ENCODE data around the gene PVALB.

Gene PVALB

GRCh38 chr22:36811094-36811800 is 5.6 kb downstream of the PVALB start:
- DNase-seq (ENCODE audit: low read depth), result no peak

GRCh38 chr22:36809351-36809750 is 7.5 kb downstream of the PVALB start:
- DNase-seq (ENCODE audit: low read depth), result no peak

- no peak for DNase-seq (ENCODE audit: low read depth)
These were observed 8.0 kb downstream of the PVALB start for GRCh38 chr22:36808721-36809344.

GRCh38 chr22:36807627-36808026 is 9.2 kb downstream of the PVALB start:
- no peak for DNase-seq (ENCODE audit: low read depth)

GRCh38 chr22:36806835-36807234 is 10.0 kb downstream of the PVALB start:
- no peak for DNase-seq (ENCODE audit: low read depth)

GRCh38 chr22:36803358-36803757 is 13.5 kb downstream of the PVALB start:
- DNase-seq (ENCODE audit: low read depth), result no peak

- no peak for DNase-seq (ENCODE audit: low read depth)
These were observed 18.2 kb downstream of the PVALB start for GRCh38 chr22:36798674-36799066.

- DNase-seq (ENCODE audit: low read depth), result no peak
These were observed 18.7 kb downstream of the PVALB start for GRCh38 chr22:36797911-36798673.

- DNase-seq (ENCODE audit: low read depth), result no peak
These were observed 19.5 kb downstream of the PVALB start for GRCh38 chr22:36797374-36797773.

- no peak for DNase-seq (ENCODE audit: low read depth)
These were observed 20.2 kb downstream of the PVALB start for GRCh38 chr22:36796552-36797175.

- no peak for DNase-seq (ENCODE audit: low read depth)
These were observed 21.2 kb downstream of the PVALB start for GRCh38 chr22:36795633-36796032.

- DNase-seq (ENCODE audit: low read depth), result no peak
These were observed 26.2 kb downstream of the PVALB start for GRCh38 chr22:36790648-36791047.

GRCh38 chr22:36787204-36787988 is 29.4 kb downstream of the PVALB start:
- no peak for DNase-seq (ENCODE audit: low read depth)

- DNase-seq (ENCODE audit: low read depth), result no peak
These were observed 33.1 kb downstream of the PVALB start for GRCh38 chr22:36783743-36784142.

- DNase-seq (ENCODE audit: low read depth), result peak; percentile 72
These were observed 34.9 kb downstream of the PVALB start for GRCh38 chr22:36781656-36782627.

- no peak for DNase-seq (ENCODE audit: low read depth)
These were observed 38.8 kb downstream of the PVALB start for GRCh38 chr22:36778020-36778419.

- no peak for DNase-seq (ENCODE audit: low read depth)
These were observed 40.1 kb downstream of the PVALB start for GRCh38 chr22:36776722-36777121.

- DNase-seq (ENCODE audit: low read depth), result peak; percentile 100
These were observed 40.7 kb downstream of the PVALB start, which contains the start of gene IFT27 for GRCh38 chr22:36775964-36776669. IFT27 (minus strand) TSS chr22:36776119; CDS start chr22:36775707, 412 bp downstream.

- DNase-seq (ENCODE audit: low read depth), result no peak
These were observed 41.3 kb downstream of the PVALB start for GRCh38 chr22:36775586-36775963.

- no peak for DNase-seq (ENCODE audit: low read depth)
These were observed 42.9 kb downstream of the PVALB start for GRCh38 chr22:36773935-36774334.
